Nucleus accumbens (tissue), 56 donors: ENCODE data around the gene CFAP161.
A peak's percentile ranks its signal among the peaks of the same experiment; 100 is the strongest.

Source experiments
- DNase-seq, 56 donors: peaks; one replicate each; lab custom pipeline; 2025; lab: John Stamatoyannopoulos, UW

The CFAP161 gene, protein sequence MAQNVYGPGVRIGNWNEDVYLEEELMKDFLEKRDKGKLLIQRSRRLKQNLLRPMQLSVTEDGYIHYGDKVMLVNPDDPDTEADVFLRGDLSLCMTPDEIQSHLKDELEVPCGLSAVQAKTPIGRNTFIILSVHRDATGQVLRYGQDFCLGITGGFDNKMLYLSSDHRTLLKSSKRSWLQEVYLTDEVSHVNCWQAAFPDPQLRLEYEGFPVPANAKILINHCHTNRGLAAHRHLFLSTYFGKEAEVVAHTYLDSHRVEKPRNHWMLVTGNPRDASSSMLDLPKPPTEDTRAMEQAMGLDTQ

DNA sequence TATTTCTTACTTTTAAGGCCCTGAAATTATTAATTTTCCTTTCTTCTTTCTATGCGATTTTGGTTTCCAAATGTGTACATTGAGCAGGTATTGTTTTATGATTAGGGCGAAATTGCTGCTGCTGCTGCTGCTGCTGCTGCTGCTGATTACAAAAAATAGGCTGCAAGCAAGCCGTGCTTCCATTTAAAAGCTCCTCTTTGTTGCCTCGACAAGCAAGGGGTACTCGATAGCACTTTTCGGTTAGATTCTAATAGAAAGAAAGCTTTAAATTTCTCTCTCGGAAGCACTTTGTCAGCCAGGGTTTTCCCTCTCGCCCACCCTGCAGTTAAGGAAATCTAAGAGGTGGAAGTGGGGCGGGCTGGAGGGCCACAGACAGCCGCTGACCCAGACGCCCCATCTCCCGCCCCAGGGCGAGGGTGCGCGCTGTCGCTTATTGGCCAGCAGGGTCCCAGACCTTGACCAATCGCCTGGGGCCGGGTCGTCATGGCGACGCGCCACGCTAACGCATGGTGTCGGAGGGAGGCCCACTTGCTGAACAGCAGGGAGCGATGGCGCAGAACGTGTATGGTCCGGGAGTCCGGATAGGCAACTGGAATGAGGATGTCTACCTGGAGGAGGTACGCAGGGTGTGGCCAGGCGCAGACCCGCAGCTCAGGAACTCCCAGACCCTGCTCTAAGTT is at the start of gene CFAP161:
CFAP161 (plus strand) TSS at position 489 of the 680 bp plus-strand sequence; CDS start at position 549, 60 bp downstream.
- peak; percentile 7 to 89 (median 71) for DNase-seq

DNA sequence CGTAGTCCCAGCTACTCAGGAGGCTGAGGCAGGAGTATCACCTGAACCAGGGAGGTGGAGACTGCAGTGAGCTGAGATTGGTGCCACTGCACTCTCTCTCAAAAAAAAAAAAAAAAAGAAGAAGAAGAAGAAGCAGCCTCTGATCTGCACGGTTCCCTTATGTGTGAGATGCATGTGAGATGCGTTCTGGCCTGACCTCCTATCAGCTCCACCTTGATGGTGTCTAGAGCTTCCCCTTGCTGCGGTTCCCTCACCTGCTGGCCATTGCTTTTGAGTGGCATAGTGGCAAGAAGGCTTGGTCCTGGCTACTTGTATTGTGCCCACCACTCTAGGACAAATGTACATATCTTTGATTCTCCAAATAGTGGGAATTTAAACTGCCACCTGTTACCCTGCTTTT is 49.4 kb upstream of the CFAP161 start:
- no peak for DNase-seq

DNA sequence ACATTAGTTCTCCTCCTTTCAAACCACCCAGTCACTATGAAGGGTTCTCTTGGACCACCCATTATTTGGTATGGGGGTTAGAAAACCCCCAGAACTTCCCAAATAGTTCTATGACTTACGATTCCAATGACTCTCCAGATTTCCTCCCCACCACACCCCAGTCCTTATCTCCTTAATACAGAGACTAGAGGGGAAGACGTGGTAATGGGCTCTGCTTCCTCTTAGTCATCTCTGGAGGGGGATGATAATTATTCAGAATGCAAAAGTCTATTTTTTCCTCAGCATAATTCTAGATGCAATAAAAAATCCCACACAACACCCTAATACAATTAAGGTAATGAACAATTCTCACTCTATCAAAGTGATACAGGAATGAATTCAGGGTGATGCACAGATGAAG is 48.9 kb upstream of the CFAP161 start:
- peak in 1 of 56 donors; percentile 8 for DNase-seq

DNA sequence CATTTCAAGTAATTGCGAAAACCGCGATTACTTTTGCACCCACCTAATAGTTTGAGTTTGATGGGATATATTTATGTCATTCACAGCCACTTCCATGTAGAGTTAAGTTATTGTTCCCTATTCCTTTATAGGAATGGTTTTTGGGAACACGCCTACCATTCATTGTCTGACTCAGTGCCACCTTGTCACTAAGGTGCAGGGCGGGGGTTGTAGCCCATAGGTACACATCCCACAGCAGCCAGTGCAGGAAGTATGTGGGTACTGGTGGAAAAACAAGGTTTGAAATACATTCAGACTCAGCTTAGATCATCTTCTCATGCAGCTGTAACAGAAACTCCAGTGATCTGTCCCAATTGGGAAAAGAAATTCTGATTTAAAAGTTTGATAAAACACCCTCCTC is 48.2 kb upstream of the CFAP161 start:
- peak in 32 of 56 donors; percentile 3 to 83 (median 39) for DNase-seq

DNA sequence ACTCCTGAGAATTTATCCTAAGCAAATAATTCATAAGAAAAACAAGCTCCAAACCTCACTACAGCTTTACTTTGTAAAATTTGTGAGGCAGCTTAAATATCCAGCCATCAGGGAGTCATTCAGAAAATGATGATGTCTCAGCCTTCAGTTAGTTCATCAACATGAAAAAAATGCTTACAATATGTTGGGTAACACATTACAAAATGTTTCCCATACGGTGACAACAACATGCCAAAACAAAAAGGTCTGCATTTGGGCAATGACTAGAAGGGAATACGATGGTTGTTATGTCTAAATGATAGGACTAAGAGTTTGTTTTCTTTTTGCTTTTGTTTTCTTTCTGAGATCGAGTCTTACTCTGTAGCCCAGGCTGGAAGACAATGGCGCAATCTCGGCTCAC is 47.0 kb upstream of the CFAP161 start:
- DNase-seq = no peak

DNA sequence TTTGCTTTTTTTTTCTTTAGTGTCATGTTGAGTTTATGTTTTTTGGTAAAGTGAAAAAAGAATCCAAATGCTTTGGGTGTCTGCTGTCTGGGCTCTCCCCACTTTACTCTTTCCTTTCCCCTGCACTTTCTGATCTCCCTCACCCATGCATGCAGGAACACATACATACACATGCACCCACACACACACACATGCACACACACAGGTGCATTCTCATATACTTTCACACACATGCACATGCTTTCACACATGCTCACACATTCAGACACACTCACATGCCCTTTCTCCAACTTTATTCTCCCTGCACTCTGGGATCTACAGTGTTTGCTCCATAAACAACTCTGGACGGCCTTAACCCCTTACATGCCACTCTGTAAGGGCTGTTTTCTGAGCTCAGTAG is 46.4 kb upstream of the CFAP161 start:
- DNase-seq = no peak

DNA sequence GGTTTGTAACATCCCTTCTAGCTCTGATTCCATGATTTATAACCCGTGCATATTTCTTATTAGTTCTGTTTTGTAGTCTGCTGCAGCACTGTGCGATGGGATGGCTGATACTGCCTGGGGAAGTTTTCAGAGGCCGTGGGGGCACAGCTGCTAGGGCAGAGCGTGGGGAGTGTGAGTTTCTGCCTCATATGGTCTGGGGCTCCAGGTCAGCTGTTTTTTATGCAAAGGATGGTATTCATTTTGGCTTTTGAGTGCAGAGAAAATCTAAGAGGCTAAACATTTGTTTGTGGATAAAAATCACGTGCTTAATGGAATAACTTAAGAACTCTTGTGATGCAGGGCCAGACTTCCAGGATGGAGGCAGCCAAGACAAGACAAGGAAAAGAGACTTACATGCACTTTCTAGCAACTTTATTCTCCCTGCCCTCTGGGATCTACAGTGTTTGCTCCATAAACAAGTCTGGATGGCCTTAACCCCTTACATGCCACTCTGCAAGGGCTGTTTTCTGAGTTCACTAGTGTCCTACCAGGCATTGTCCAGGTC is 45.5 kb upstream of the CFAP161 start:
- DNase-seq = no peak

DNA sequence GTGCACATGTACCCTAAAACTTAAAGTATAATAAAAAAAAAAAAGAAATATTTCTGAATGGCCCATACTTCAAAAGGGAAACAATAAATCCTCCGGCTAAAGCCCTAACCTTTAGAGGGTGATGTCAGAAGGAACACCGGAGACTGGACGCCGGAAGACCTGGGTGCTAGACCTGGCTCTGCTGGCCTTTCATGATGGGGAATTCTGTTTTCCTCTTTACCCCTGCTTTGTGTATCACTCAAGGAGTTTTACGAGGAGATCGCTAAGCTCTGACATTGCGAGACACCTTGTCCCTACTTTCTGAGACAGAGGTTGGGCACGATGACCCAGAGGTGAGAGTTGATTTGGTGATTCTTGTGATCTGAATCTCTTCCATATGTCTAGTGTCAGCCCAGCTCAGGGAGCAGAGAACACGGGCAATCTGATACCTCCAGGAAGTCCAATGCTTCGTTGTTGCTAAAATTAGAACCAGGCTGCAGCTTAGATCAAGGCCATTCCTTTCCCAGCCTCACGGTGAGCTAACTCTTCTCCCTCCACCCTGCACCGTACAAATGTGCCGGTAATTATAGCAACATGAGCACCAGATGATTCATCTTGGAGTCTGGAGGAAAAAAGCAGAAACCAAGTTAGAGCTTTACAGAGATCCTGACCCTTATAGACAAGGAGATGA is 42.0 kb upstream of the CFAP161 start:
- DNase-seq = peak in 8 of 56 donors; percentile 11 to 40 (median 14)

DNA sequence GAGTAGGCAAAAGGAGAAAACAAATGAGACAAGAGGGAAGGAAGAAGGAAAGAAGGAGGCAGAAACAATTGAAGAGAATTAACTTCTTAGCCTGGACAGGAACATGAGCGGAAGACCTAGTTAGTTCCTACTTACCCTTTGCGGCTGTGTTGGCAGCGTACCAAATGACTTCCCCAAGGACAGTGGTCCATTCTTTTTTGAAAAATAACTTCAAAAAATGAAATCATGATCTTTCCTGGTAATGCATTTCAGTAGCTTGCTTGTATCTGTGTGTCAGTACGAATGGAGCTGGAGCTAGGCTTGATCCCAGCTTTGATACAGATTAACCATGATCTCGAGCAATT is 41.5 kb upstream of the CFAP161 start:
- no peak for DNase-seq

DNA sequence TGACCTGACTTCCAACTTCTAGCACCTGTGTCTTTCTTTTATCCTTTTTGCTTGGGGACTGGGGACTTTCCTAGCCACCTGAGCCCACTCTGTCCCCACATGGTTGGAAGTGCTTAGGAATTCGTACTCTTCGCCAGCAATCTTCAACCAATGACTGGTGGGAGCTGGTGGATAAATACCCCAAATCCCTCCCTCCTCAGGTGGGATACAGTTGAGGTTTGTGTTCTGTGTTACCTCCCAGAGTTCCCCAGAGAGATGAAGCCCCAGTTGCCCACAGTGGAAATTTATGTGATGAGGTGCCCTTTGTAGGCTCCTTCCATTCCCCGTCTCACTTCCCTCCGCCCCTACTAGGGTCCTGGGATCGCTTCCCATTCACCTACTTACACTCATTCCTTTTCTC is 40.1 kb upstream of the CFAP161 start:
- no peak for DNase-seq

DNA sequence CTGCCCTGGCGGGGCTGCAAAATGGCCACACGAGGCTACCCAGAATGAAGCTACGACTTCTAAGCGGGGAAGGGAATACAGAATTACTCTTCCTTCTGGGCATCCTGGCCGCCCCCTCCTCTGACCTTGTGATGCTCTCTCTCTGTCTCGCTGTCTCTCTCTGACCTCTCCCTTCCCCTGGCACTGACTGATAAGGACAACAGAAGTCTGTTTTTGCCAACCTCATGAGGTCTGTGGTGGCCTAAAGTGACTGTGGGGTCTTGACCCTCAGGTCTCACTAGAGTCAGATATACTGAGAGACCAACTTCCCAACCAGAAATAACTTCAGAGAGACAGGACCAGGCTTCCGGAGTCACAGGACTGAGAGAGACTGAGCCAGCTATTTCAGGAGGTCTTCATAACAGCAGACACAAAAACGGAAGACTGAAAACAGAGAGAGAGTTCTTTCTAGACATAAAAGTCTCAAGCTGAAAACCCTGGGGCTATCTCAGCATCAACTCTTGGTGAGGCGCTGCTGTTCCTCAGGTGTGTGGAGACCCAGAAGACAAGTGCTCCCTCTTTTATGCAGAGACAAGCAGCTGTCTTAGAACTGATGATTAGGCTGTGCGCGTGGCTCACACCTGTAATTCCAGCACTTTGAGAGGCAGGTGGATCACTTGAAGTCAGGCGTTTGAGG is 38.2 kb upstream of the CFAP161 start:
- no peak for DNase-seq

DNA sequence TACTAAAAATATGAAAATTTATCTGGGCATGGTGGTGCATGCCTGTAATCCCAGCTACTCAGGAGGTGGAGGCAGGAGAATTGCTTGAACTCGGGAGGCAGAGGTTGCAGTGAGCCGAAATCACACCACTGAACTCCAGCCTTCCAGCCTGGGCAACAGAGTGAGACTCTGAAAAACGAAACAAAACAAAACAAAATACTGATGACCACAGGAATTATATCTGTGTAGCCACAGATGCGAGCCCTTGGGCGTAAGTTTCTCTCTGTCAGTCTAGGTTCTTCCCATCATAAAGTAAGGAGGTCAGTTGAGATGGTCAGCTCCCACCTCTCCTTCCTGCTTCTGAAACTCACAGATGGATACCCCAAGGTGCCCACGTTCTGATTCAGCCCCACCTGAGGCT is 37.7 kb upstream of the CFAP161 start:
- no peak for DNase-seq

DNA sequence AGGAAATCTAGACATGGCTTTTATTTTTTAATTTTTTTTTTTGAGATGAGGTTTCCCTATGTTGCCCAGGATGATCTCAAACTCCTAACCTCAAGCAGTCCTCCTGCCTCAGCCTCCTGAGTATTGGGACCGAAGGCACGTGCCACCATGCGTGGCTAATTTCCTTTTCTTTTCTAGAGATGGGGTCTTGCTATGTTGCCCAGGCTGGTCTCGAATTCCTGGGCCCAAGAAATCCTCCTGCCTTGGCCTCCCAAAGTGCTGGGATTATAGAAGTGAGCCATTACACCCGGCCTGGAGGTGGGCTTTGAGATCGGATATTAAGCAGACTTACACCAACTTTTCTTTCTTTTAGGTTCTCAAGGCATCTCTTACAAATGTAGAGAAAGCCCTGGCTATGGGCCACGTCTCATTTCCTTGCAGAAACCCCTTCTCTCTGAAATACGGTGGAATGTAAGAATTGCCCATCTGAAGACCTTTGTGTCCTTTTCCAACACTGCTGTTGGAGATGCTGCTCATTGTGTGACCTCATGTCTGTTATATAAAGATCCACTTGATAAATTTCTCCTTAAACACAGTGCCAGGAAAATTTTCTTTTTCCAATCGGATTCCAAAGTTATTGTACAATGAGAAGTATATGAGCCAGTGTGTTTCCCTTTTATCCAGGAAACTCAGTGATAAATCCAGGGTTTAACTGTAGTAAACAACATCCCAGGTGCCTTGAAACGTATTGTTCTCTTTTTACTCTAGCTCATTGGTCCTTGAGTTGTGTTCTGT is 36.8 kb upstream of the CFAP161 start:
- no peak for DNase-seq

DNA sequence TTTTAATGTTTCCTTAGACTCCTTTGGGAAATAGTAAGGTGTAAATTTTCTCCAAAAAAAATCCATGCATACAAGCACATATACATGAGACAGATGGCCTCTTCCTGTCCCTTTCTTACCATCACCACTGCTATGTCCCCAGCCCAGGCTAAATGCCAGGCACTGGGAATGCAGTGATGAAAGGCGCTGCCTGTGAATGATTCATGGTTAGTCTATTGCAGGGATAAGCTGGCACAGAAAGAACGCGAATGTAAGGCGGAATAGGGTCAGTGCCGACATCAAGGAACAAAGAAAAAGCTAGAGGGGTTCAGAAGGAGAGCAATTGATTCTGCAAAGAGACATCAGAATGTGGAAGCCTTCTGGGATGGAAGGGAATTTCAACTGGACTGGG is 36.2 kb upstream of the CFAP161 start:
- no peak for DNase-seq

DNA sequence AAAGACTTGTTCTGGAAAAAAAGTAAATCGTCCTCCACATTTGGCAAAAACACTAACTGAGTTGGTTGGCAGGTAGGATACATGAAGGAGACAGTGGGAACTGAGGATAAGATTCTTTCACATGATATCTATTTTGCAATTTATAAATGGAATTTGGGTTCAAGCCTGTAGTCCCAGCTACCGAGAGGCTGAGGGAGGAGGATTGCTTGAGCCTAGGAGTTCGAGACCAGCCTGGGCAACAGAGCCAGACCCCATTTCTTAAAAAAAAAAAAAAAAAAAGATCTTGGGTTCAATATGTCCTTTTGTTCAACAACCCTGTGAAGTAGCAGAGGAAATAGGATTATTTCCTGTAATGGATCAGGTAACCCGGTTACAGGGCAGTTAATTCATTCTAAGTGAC is 35.7 kb upstream of the CFAP161 start:
- no peak for DNase-seq

DNA sequence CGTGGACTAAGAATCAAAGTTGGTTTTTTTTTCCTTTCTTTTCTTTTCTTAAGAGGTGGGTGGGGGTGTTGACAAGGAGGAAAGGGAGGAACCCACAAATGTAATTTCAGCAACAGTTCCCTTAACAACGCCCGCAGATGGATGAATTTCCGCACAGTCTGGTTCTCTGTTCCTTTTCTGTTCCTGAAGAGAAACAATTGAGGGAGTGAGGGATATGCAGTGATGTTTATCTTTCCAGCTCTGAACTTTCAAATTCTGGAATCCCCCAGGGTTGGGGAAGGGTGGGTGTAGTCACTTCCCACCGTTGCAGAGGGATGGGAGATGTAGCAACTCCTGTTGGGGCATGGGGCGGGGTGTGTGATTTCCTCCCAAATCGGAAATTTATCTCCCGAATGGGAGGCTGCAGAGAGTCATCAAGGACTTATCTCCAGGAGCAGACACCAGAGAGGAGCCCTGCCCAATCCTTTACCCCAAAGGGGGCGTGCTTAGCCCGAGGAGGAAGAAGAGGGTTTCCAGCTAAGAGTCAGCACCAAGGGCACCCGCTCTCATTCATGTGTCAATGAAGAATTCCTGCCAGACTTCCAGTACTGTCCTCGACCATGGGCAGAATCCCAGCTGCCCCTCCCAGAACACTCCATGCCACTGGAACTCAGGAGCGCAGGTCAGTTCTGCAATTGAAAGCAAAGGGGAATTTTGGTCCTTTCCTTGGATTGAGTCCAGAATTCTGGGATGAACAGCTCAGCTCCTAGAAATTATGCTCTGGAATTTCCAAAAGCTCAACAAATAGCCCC is 35.0 kb upstream of the CFAP161 start:
- DNase-seq = no peak

DNA sequence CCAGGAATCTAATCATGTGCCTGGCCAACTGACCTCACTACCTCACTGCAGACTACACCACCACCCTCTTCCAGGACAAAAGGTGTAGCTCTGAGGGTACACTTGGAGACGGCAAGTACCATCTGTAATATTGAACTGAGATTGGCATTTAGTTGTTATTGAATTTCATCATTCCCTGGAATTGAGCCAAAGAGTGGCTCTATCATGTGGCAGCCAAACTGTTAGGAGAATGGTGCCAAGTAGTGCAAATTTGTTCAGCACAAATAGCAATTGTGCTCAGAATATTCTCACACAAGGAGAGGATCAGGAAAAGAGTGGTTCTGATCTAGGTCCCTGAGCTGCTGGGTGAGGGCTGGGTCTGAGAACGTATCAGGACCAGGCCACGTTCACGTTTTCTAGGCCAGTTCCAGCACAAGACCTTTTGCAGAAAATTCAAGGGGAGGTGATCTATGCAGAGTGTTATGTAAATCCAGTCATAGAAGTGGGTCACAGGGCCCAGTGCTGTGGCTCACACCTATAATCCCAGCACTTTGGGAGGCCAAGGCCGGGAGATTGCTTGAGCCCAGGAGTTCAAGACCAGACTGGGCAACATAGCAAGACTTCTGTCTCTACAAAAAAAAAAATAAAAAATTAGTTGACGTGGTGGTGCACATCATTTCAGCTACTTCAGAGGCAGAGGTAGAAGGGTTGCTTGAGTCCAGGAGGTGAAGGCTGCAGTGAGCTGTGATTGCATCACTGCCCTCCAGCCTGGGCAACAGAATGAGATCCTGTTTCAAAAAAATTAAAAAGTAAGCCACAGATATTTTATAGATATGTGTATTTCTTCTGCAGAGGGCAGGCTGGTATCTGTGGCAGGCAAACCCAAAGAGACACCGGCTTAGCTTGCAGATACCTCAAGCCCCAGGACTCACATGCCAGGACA is 31.9 kb upstream of the CFAP161 start:
- DNase-seq = peak in 1 of 56 donors; percentile 5

DNA sequence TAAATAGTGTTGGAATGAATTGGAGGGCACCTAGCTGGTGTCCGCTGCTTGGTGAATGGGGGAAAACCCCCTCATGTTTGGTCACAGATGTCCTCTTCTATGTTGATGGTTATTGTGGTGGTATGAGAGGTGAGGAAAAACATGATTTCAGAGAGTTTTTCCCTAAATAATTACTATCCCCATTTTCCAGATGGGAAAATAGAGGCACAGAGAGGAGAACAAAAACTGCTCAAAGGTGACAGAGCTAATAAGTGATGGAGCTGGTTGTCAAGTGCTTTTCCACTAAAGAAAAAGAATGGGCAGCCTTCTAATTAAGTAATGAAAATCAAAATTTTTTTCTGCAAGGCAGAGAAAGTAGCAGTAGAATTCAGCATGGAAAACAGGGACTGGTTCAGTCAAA is 30.2 kb upstream of the CFAP161 start:
- DNase-seq = no peak
